ENCODE data around the gene CACTIN. TPM values are rescaled to one million over a fixed set of nuclear protein-coding genes. Genes with fewer than 3 reads are reported as not detected.

The CACTIN gene
- total RNA-seq, 1 donor from 2014 or later = 43.9 TPM

- no peak for TF ChIP-seq CTCF (IDR thresholded peaks at IDR 0.05; ENCODE audit: unreplicated experiment)
- peaks cover 10% of the 10 kb centered on the region for H3K36me3 Mint-ChIP-seq (ENCODE audit: insufficient read depth)
- H3K9me3 Mint-ChIP-seq (ENCODE audit: low read depth) = no peaks in the 10 kb centered on the region
- H3K27ac Mint-ChIP-seq = no peak overlapping the region
- no peaks in the 10 kb centered on the region for H3K27me3 Mint-ChIP-seq
- H3K4me1 Mint-ChIP-seq (ENCODE audit: low read depth) = no peaks in the 10 kb centered on the region
- H3K4me3 Mint-ChIP-seq (ENCODE audit: low read depth) = no peak overlapping the region
- DNase-seq (ENCODE audit: low spot score, unreplicated experiment) = no peak
These were observed 16.5 kb upstream of the CACTIN start for GRCh38 chr19:3642987-3643673.

GRCh38 chr19:3642296-3642695, 15.7 kb upstream of the CACTIN start:
- no peak for DNase-seq (ENCODE audit: low spot score, unreplicated experiment)
- no peaks in the 10 kb centered on the region for H3K27me3 Mint-ChIP-seq
- TF ChIP-seq CTCF (IDR thresholded peaks at IDR 0.05; ENCODE audit: unreplicated experiment) = no peak
- no peaks in the 10 kb centered on the region for H3K4me1 Mint-ChIP-seq (ENCODE audit: low read depth)
- H3K9me3 Mint-ChIP-seq (ENCODE audit: low read depth) = no peaks in the 10 kb centered on the region
- peaks cover 10% of the 10 kb centered on the region for H3K36me3 Mint-ChIP-seq (ENCODE audit: insufficient read depth)
- no peak overlapping the region for H3K27ac Mint-ChIP-seq
- no peak overlapping the region for H3K4me3 Mint-ChIP-seq (ENCODE audit: low read depth)

GRCh38 chr19:3641515-3642269, 15.1 kb upstream of the CACTIN start:
- Mint-ChIP-seq H3K4me1 (ENCODE audit: low read depth) (no peaks in the 10 kb centered on the region), H3K27ac (no peak overlapping the region), H3K36me3 (ENCODE audit: insufficient read depth) (peaks cover 10% of the 10 kb centered on the region), H3K27me3 (no peaks in the 10 kb centered on the region), H3K9me3 (ENCODE audit: low read depth) (no peaks in the 10 kb centered on the region), H3K4me3 (ENCODE audit: low read depth) (no peak overlapping the region)
- TF ChIP-seq CTCF (IDR thresholded peaks at IDR 0.05; ENCODE audit: unreplicated experiment) = no peak
- no peak for DNase-seq (ENCODE audit: low spot score, unreplicated experiment)

- no peaks in the 10 kb centered on the region for H3K9me3 Mint-ChIP-seq (ENCODE audit: low read depth)
- H3K4me1 Mint-ChIP-seq (ENCODE audit: low read depth) = no peaks in the 10 kb centered on the region
- H3K36me3 Mint-ChIP-seq (ENCODE audit: insufficient read depth) = peaks cover 10% of the 10 kb centered on the region
- DNase-seq (ENCODE audit: low spot score, unreplicated experiment) = no peak
- H3K4me3 Mint-ChIP-seq (ENCODE audit: low read depth) = no peak overlapping the region
- H3K27me3 Mint-ChIP-seq = no peaks in the 10 kb centered on the region
- H3K27ac Mint-ChIP-seq = no peak overlapping the region
- no peak for TF ChIP-seq CTCF (IDR thresholded peaks at IDR 0.05; ENCODE audit: unreplicated experiment)
These were observed 12.9 kb upstream of the CACTIN start for GRCh38 chr19:3639479-3639878.

GRCh38 chr19:3638208-3639193, 11.9 kb upstream of the CACTIN start:
- no peak overlapping the region for H3K4me3 Mint-ChIP-seq (ENCODE audit: low read depth)
- no peak for DNase-seq (ENCODE audit: low spot score, unreplicated experiment)
- H3K36me3 Mint-ChIP-seq (ENCODE audit: insufficient read depth) = peaks cover 10% of the 10 kb centered on the region
- H3K27ac Mint-ChIP-seq = no peak overlapping the region
- TF ChIP-seq CTCF (IDR thresholded peaks at IDR 0.05; ENCODE audit: unreplicated experiment) = no peak
- no peaks in the 10 kb centered on the region for H3K9me3 Mint-ChIP-seq (ENCODE audit: low read depth)
- no peaks in the 10 kb centered on the region for H3K4me1 Mint-ChIP-seq (ENCODE audit: low read depth)
- H3K27me3 Mint-ChIP-seq = no peaks in the 10 kb centered on the region

Measured in progenitor cell of endocrine pancreas (in vitro differentiated cells).